ENCODE data around the gene NEU2.
"Not testable (repeated sequence)": the region's sequence is repeated elsewhere in the genome, so short reads cannot be mapped to it uniquely, and the experiment has no call there.

NEU2 gene

GRCh38 chr2:233013650-233014049, 18.8 kb upstream of the NEU2 start:
- Histone ChIP-seq H2BK12ac (ENCODE audit: low read length) (no peak overlapping the region), H4K91ac (ENCODE audit: low read depth, low read length, poor library complexity) (no peak overlapping the region), H3K4me1 (ENCODE audit: control insufficient read depth in 2 of 2, insufficient read depth in 1 of 2, low read depth in 1 of 2, low read length in 2 of 2) (no peaks in the 10 kb centered on the region), H3K4me2 (ENCODE audit: insufficient read depth, low read length, poor library complexity, severe bottlenecking) (no peak overlapping the region), H3K23ac (ENCODE audit: low read depth, low read length, poor library complexity) (no peak overlapping the region), H3K9ac (ENCODE audit: low read depth, low read length, poor library complexity) (no peak overlapping the region), H3K18ac (ENCODE audit: low read length) (no peak overlapping the region), H3K27ac (replicated peaks; ENCODE audit: low read length) (no peak overlapping the region), H2BK120ac (ENCODE audit: low read depth, low read length) (no peak overlapping the region), H2AK5ac (ENCODE audit: low read depth, low read length) (no peak overlapping the region), H3K79me1 (ENCODE audit: low read depth, low read length) (no peaks in the 10 kb centered on the region), H3K27me3 (ENCODE audit: control insufficient read depth in 3 of 3, insufficient read depth in 3 of 3, low read depth in 1 of 3, low read length in 3 of 3) (no peaks in the 10 kb centered on the region), H2AFZ (ENCODE audit: low read length) (no peak overlapping the region), H3K4me3 (ENCODE audit: low read length in 2 of 2) (no peak overlapping the region), H3K36me3 (replicated peaks in 1 of 2; ENCODE audit: control insufficient read depth in 2 of 2, insufficient read depth in 2 of 2, low read length in 2 of 2) (no peaks in the 10 kb centered on the region), H4K8ac (ENCODE audit: low read depth, low read length) (no peak overlapping the region), H3K14ac (ENCODE audit: low read length) (no peak overlapping the region), H3K4ac (ENCODE audit: low read length) (no peak overlapping the region), H2BK5ac (ENCODE audit: low read length) (no peak overlapping the region), H3K9me3 (replicated peaks in 1 of 2; ENCODE audit: control insufficient read depth in 2 of 2, insufficient read depth in 1 of 2, low read depth in 1 of 2, low read length in 2 of 2) (no peaks in the 10 kb centered on the region), H2BK15ac (ENCODE audit: low read length) (no peak overlapping the region)
- no peak for DNase-seq (ENCODE audit: low spot score)
- no CpG with 5 or more reads among the region's 1 CpG for WGBS, 2 donors (ENCODE audit: extremely low coverage in 2 of 2, insufficient read length in 2 of 2, insufficient replicate concordance in 1 of 2)

GRCh38 chr2:233015019-233015645, 17.3 kb upstream of the NEU2 start:
- no peak overlapping the region for H2AK5ac ChIP-seq (ENCODE audit: low read depth, low read length)
- H3K14ac ChIP-seq (ENCODE audit: low read length) = no peak overlapping the region
- H3K36me3 ChIP-seq (replicated peaks in 1 of 2; ENCODE audit: control insufficient read depth in 2 of 2, insufficient read depth in 2 of 2, low read length in 2 of 2) = no peaks in the 10 kb centered on the region
- no peak overlapping the region for H3K18ac ChIP-seq (ENCODE audit: low read length)
- H4K8ac ChIP-seq (ENCODE audit: low read depth, low read length) = no peak overlapping the region
- H2BK120ac ChIP-seq (ENCODE audit: low read depth, low read length) = no peak overlapping the region
- H2AFZ ChIP-seq (ENCODE audit: low read length) = no peak overlapping the region
- H4K91ac ChIP-seq (ENCODE audit: low read depth, low read length, poor library complexity) = no peak overlapping the region
- no peak overlapping the region for H3K4me3 ChIP-seq (ENCODE audit: low read length in 2 of 2)
- H2BK15ac ChIP-seq (ENCODE audit: low read length) = no peak overlapping the region
- no peak overlapping the region for H3K23ac ChIP-seq (ENCODE audit: low read depth, low read length, poor library complexity)
- WGBS, 2 donors (ENCODE audit: extremely low coverage in 2 of 2, insufficient read length in 2 of 2, insufficient replicate concordance in 1 of 2) = no CpG with 5 or more reads among the region's 1 CpG
- H3K79me1 ChIP-seq (ENCODE audit: low read depth, low read length) = no peaks in the 10 kb centered on the region
- no peaks in the 10 kb centered on the region for H3K27me3 ChIP-seq (ENCODE audit: control insufficient read depth in 3 of 3, insufficient read depth in 3 of 3, low read depth in 1 of 3, low read length in 3 of 3)
- no peaks in the 10 kb centered on the region for H3K4me1 ChIP-seq (ENCODE audit: control insufficient read depth in 2 of 2, insufficient read depth in 1 of 2, low read depth in 1 of 2, low read length in 2 of 2)
- no peaks in the 10 kb centered on the region for H3K9me3 ChIP-seq (replicated peaks in 1 of 2; ENCODE audit: control insufficient read depth in 2 of 2, insufficient read depth in 1 of 2, low read depth in 1 of 2, low read length in 2 of 2)
- no peak overlapping the region for H3K27ac ChIP-seq (replicated peaks; ENCODE audit: low read length)
- no peak overlapping the region for H2BK5ac ChIP-seq (ENCODE audit: low read length)
- no peak for DNase-seq (ENCODE audit: low spot score)
- H2BK12ac ChIP-seq (ENCODE audit: low read length) = no peak overlapping the region
- H3K4me2 ChIP-seq (ENCODE audit: insufficient read depth, low read length, poor library complexity, severe bottlenecking) = no peak overlapping the region
- no peak overlapping the region for H3K9ac ChIP-seq (ENCODE audit: low read depth, low read length, poor library complexity)
- no peak overlapping the region for H3K4ac ChIP-seq (ENCODE audit: low read length)

- H4K91ac ChIP-seq (ENCODE audit: low read depth, low read length, poor library complexity) = no peak overlapping the region
- H3K4ac ChIP-seq (ENCODE audit: low read length) = no peak overlapping the region
- no peak overlapping the region for H2AK5ac ChIP-seq (ENCODE audit: low read depth, low read length)
- H3K14ac ChIP-seq (ENCODE audit: low read length) = no peak overlapping the region
- H3K4me1 ChIP-seq (ENCODE audit: control insufficient read depth in 2 of 2, insufficient read depth in 1 of 2, low read depth in 1 of 2, low read length in 2 of 2) = no peaks in the 10 kb centered on the region
- H3K36me3 ChIP-seq (replicated peaks in 1 of 2; ENCODE audit: control insufficient read depth in 2 of 2, insufficient read depth in 2 of 2, low read length in 2 of 2) = no peaks in the 10 kb centered on the region
- no peak overlapping the region for H3K9ac ChIP-seq (ENCODE audit: low read depth, low read length, poor library complexity)
- H3K27ac ChIP-seq (replicated peaks; ENCODE audit: low read length) = no peak overlapping the region
- no peak overlapping the region for H3K4me3 ChIP-seq (ENCODE audit: low read length in 2 of 2)
- H4K8ac ChIP-seq (ENCODE audit: low read depth, low read length) = no peak overlapping the region
- DNase-seq (ENCODE audit: low spot score) = no peak
- H3K18ac ChIP-seq (ENCODE audit: low read length) = no peak overlapping the region
- H3K27me3 ChIP-seq (ENCODE audit: control insufficient read depth in 3 of 3, insufficient read depth in 3 of 3, low read depth in 1 of 3, low read length in 3 of 3) = no peaks in the 10 kb centered on the region
- H3K23ac ChIP-seq (ENCODE audit: low read depth, low read length, poor library complexity) = no peak overlapping the region
- no peak overlapping the region for H2AFZ ChIP-seq (ENCODE audit: low read length)
- H2BK15ac ChIP-seq (ENCODE audit: low read length) = no peak overlapping the region
- WGBS, 2 donors (ENCODE audit: extremely low coverage in 2 of 2, insufficient read length in 2 of 2, insufficient replicate concordance in 1 of 2) = no CpG with 5 or more reads among the region's 1 CpG
- H2BK5ac ChIP-seq (ENCODE audit: low read length) = no peak overlapping the region
- no peak overlapping the region for H3K4me2 ChIP-seq (ENCODE audit: insufficient read depth, low read length, poor library complexity, severe bottlenecking)
- no peaks in the 10 kb centered on the region for H3K79me1 ChIP-seq (ENCODE audit: low read depth, low read length)
- H2BK120ac ChIP-seq (ENCODE audit: low read depth, low read length) = no peak overlapping the region
- no peaks in the 10 kb centered on the region for H3K9me3 ChIP-seq (replicated peaks in 1 of 2; ENCODE audit: control insufficient read depth in 2 of 2, insufficient read depth in 1 of 2, low read depth in 1 of 2, low read length in 2 of 2)
- no peak overlapping the region for H2BK12ac ChIP-seq (ENCODE audit: low read length)
Observed at GRCh38 chr2:233017947-233018346, 14.5 kb upstream of the NEU2 start.

- not testable (repeated sequence) for H3K4me3 ChIP-seq (ENCODE audit: low read length in 2 of 2); H3K23ac ChIP-seq (ENCODE audit: low read depth, low read length, poor library complexity); H3K4me1 ChIP-seq (ENCODE audit: control insufficient read depth in 2 of 2, insufficient read depth in 1 of 2, low read depth in 1 of 2, low read length in 2 of 2); H2AFZ ChIP-seq (ENCODE audit: low read length); H3K27ac ChIP-seq (replicated peaks; ENCODE audit: low read length); H3K4me2 ChIP-seq (ENCODE audit: insufficient read depth, low read length, poor library complexity, severe bottlenecking); H3K36me3 ChIP-seq (replicated peaks in 1 of 2; ENCODE audit: control insufficient read depth in 2 of 2, insufficient read depth in 2 of 2, low read length in 2 of 2); H2BK120ac ChIP-seq (ENCODE audit: low read depth, low read length); H2AK5ac ChIP-seq (ENCODE audit: low read depth, low read length); H3K18ac ChIP-seq (ENCODE audit: low read length); H4K8ac ChIP-seq (ENCODE audit: low read depth, low read length); H3K4ac ChIP-seq (ENCODE audit: low read length); H2BK5ac ChIP-seq (ENCODE audit: low read length); H2BK15ac ChIP-seq (ENCODE audit: low read length); H3K9ac ChIP-seq (ENCODE audit: low read depth, low read length, poor library complexity); H3K27me3 ChIP-seq (ENCODE audit: control insufficient read depth in 3 of 3, insufficient read depth in 3 of 3, low read depth in 1 of 3, low read length in 3 of 3); H3K9me3 ChIP-seq (replicated peaks in 1 of 2; ENCODE audit: control insufficient read depth in 2 of 2, insufficient read depth in 1 of 2, low read depth in 1 of 2, low read length in 2 of 2); H2BK12ac ChIP-seq (ENCODE audit: low read length); DNase-seq (ENCODE audit: low spot score); H4K91ac ChIP-seq (ENCODE audit: low read depth, low read length, poor library complexity); H3K79me1 ChIP-seq (ENCODE audit: low read depth, low read length); H3K14ac ChIP-seq (ENCODE audit: low read length)
- no CpG with 5 or more reads among the region's 4 CpGs for WGBS, 2 donors (ENCODE audit: extremely low coverage in 2 of 2, insufficient read length in 2 of 2, insufficient replicate concordance in 1 of 2)
Observed at GRCh38 chr2:233019610-233020009, 12.9 kb upstream of the NEU2 start.

Data from neuronal stem cell (in vitro differentiated cells).